ENCODE data around the gene TECTA. TPM values are rescaled to one million over a fixed set of nuclear protein-coding genes. Genes with fewer than 3 reads are reported as not detected.

TECTA gene
- total and polyA plus RNA-seq, 2 experiments from 2014 or later = 1.5 to 5.2 TPM

GRCh38 chr11:121105063-121105480 lies 4.0 kb downstream of the TECTA start:
- Histone ChIP-seq H3K36me3 (no peaks in the 10 kb centered on the region), H3K27ac (no peak overlapping the region), H3K9me3 (ENCODE audit: low read depth) (no peaks in the 10 kb centered on the region), H3K4me1 (ENCODE audit: low read depth) (peaks cover 7% of the 10 kb centered on the region), H3K27me3 (no peaks in the 10 kb centered on the region), H3K4me3 (no peak overlapping the region)
- DNase-seq (ENCODE audit: low read depth in 1 of 2, low spot score in 1 of 2) = peak in 1 of 2 donors; percentile 75
- no peak for TF ChIP-seq CTCF (IDR thresholded peaks at IDR 0.05; ENCODE audit: low read depth, low read length)

DNA sequence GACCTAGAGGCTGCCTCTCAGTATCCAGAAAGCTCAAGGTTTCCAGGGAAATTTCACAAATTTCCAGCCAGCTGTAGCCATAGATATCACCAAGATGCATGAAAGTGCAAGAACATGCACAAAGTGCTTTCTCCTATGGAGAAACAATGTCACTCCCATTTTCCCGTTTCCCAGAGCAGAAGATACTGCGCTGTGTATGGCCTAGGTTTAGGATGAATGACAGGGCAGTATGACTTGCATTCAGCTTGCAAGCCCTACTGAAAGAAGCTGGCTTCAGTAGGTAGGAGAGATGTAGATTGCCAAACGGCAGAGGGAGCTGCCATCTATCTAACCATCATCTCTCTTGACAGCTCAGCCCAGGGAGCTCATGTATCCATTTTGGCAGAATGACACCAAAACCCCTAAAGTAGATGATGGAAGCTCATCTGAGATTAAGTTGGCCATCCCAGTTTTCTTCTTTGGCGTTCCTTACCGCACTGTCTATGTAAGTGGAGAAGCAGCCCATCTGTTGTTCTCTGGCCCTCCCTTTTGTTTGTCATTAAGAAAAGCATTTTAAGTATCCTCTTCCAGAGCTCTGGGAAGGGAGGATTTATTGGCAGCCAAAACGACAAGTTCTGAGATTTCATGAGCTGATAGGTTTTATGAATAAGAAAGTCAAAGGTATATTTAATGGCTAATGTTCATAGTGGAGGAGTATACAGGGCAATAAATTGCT lies 4.6 kb downstream of the TECTA start:
- no peak for DNase-seq (ENCODE audit: low read depth in 1 of 2, low spot score in 1 of 2)
- Histone ChIP-seq H3K4me3 (no peak overlapping the region), H3K27me3 (no peaks in the 10 kb centered on the region), H3K27ac (no peak overlapping the region), H3K36me3 (no peaks in the 10 kb centered on the region), H3K4me1 (ENCODE audit: low read depth) (peaks cover 2% of the 10 kb centered on the region), H3K9me3 (ENCODE audit: low read depth) (no peaks in the 10 kb centered on the region)
- TF ChIP-seq CTCF (IDR thresholded peaks at IDR 0.05; ENCODE audit: low read depth, low read length) = no peak

DNA sequence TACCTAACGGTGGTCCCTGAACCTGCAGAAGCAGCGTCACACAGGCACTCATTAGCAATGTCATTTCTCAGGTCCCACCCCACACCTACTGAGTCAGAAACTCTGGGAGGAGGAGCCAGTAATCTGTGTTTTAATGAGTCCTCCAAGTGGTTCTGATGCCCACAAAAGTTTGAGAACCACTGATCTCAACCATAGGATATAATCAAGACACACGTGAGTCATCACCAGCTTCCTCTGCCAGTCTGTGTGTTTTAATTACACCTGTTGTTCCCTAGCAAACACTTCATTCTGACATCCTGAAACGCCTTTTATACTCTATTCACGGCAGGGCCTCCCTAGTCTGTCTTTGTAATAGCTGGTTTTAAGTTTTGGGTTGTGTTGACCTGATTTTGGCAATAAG lies 5.8 kb downstream of the TECTA start:
- no peak for DNase-seq (ENCODE audit: low read depth in 1 of 2, low spot score in 1 of 2)
- no peak for TF ChIP-seq CTCF (IDR thresholded peaks at IDR 0.05; ENCODE audit: low read depth, low read length)

GRCh38 chr11:121108413-121108812 lies 7.4 kb downstream of the TECTA start:
- no peak overlapping the region for H3K27ac ChIP-seq
- TF ChIP-seq CTCF (IDR thresholded peaks at IDR 0.05; ENCODE audit: low read depth, low read length) = no peak
- H3K27me3 ChIP-seq = no peaks in the 10 kb centered on the region
- no peak for DNase-seq (ENCODE audit: low read depth in 1 of 2, low spot score in 1 of 2)
- H3K9me3 ChIP-seq (ENCODE audit: low read depth) = no peaks in the 10 kb centered on the region
- H3K4me3 ChIP-seq = no peak overlapping the region
- no peaks in the 10 kb centered on the region for H3K36me3 ChIP-seq
- H3K4me1 ChIP-seq (ENCODE audit: low read depth) = peaks cover 9% of the 10 kb centered on the region

More for the DNA sequence above, 5.8 kb downstream of the TECTA start:
- H3K27me3 ChIP-seq = no peaks in the 10 kb centered on the region
- no peaks in the 10 kb centered on the region for H3K9me3 ChIP-seq (ENCODE audit: low read depth)
- H3K4me3 ChIP-seq = no peak overlapping the region
- H3K4me1 ChIP-seq (ENCODE audit: low read depth) = peaks cover 9% of the 10 kb centered on the region
- H3K27ac ChIP-seq = no peak overlapping the region
- no peaks in the 10 kb centered on the region for H3K36me3 ChIP-seq

DNA sequence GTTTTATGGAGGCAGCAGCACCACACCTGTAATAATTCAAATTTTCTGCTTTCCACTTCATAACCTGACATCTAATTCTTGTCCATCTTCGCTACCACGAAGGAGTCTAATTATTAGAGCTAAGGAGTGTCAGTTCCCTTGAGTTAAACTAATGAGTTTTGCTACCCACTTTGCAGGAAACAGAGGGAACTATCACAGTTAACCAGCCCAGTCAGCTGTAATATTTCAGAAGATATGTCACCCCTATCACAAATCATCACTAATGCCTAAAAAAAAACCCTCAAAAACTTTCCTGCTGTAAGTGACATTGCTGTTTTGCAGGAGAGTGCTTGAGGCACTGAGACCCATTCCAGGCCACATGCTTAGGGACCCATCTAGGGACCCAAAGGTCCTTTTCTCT lies 8.4 kb downstream of the TECTA start:
- Histone ChIP-seq H3K27me3 (no peaks in the 10 kb centered on the region), H3K4me1 (ENCODE audit: low read depth) (peaks cover 14% of the 10 kb centered on the region), H3K36me3 (no peaks in the 10 kb centered on the region), H3K4me3 (no peak overlapping the region), H3K27ac (no peak overlapping the region), H3K9me3 (ENCODE audit: low read depth) (no peaks in the 10 kb centered on the region)
- no peak for TF ChIP-seq CTCF (IDR thresholded peaks at IDR 0.05; ENCODE audit: low read depth, low read length)
- DNase-seq (ENCODE audit: low read depth in 1 of 2, low spot score in 1 of 2) = no peak
